Astrocyte (in vitro differentiated cells and primary cell): ENCODE data around the gene MT3. TPM values are rescaled to one million over a fixed set of nuclear protein-coding genes. Genes with fewer than 3 reads are reported as not detected.

Experiments
- DNase-seq: peaks from one replicate; pipeline ENCODE4 v3.0.0-alpha.2; 2010; ENCODE audit warnings: low read depth
- FAIRE-seq: peaks from 2 replicates; lab custom pipeline; 2011; peaks lifted over from hg19 to GRCh38; lab: Jason Lieb, UNC
- H2AFZ ChIP-seq: 2 replicates; pipeline ENCODE4 v1.6.0; 2012; ENCODE audit warnings: low read depth, low read length, inconsistent platforms
- H3K27ac ChIP-seq: 2 replicates; pipeline ENCODE4 v1.5.1; 2011; ENCODE audit warnings: low read depth, low read length, inconsistent platforms
- H3K27me3 ChIP-seq: 2 replicates; pipeline ENCODE4 v1.6.0; 2011; ENCODE audit warnings: low read length, inconsistent platforms; ENCODE audit not compliant: insufficient read depth
- H3K36me3 ChIP-seq: 2 replicates; pipeline ENCODE4 v1.5.1; 2011; ENCODE audit warnings: low read length, inconsistent platforms; ENCODE audit not compliant: insufficient read depth
- H3K4me1 ChIP-seq: 2 replicates; pipeline ENCODE4 v1.5.1; 2011; ENCODE audit warnings: low read length, inconsistent platforms; ENCODE audit not compliant: insufficient read depth
- H3K4me2 ChIP-seq: 2 replicates; pipeline ENCODE4 v1.6.0; 2012; ENCODE audit warnings: low read length, inconsistent platforms
- H3K4me3 ChIP-seq: 2 replicates; pipeline ENCODE4 v1.5.1; 2011; ENCODE audit warnings: low read depth, mild to moderate bottlenecking, low read length, inconsistent platforms; ENCODE audit not compliant: insufficient read depth
- H3K79me2 ChIP-seq: 2 replicates; pipeline ENCODE4 v1.6.0; 2012; ENCODE audit warnings: mild to moderate bottlenecking, low read length, inconsistent platforms; ENCODE audit not compliant: insufficient read depth
- H3K9ac ChIP-seq: 2 replicates; pipeline ENCODE4 v1.6.0; 2012; ENCODE audit warnings: mild to moderate bottlenecking, low read length, inconsistent platforms
- H3K9me3 ChIP-seq: 2 replicates; pipeline ENCODE4 v1.5.1; 2012; ENCODE audit warnings: low read depth, mild to moderate bottlenecking, low read length, inconsistent platforms; ENCODE audit not compliant: insufficient read depth
- H4K20me1 ChIP-seq: 2 replicates; pipeline ENCODE4 v1.6.0; 2012; ENCODE audit warnings: low read length, inconsistent platforms; ENCODE audit not compliant: insufficient read depth
- H3K27ac Mint-ChIP-seq: one replicate; pipeline ENCODE4 v1.8.0; 2021; ENCODE audit warnings: mild to moderate bottlenecking, mixed read lengths; ENCODE audit not compliant: unreplicated experiment
- H3K27me3 Mint-ChIP-seq: one replicate; pipeline ENCODE4 v1.8.0; 2021; ENCODE audit warnings: low read depth, mixed read lengths; ENCODE audit not compliant: unreplicated experiment
- H3K36me3 Mint-ChIP-seq: one replicate; pipeline ENCODE4 v1.8.0; 2021; ENCODE audit warnings: low read depth, mixed read lengths; ENCODE audit not compliant: unreplicated experiment
- H3K4me1 Mint-ChIP-seq: one replicate; pipeline ENCODE4 v1.8.0; 2021; ENCODE audit warnings: low read depth, mixed read lengths; ENCODE audit not compliant: unreplicated experiment
- H3K4me3 Mint-ChIP-seq: one replicate; pipeline ENCODE4 v1.8.0; 2021; ENCODE audit warnings: mild to moderate bottlenecking, moderate library complexity, mixed read lengths; ENCODE audit not compliant: unreplicated experiment
- H3K9me3 Mint-ChIP-seq: one replicate; pipeline ENCODE4 v1.8.0; 2021; ENCODE audit warnings: mild to moderate bottlenecking, mixed read lengths; ENCODE audit not compliant: unreplicated experiment
- EZH2 ChIP-seq: IDR thresholded peaks from 2 replicates; pipeline ENCODE4 v1.6.1; 2012; ENCODE audit warnings: mild to moderate bottlenecking, low read length, inconsistent platforms; ENCODE audit not compliant: insufficient read depth
- total RNA-seq: library from RNA; stranded (reverse); gene quantifications from 2 replicates; pipeline ENCODE4 v1.2.1, GENCODE V29; 2021
- TF ChIP-seq, protein P1 (sequence below): IDR thresholded peaks from 2 replicates; pipeline ENCODE4 v1.5.1; 2011; ENCODE audit warnings: low read depth, mild to moderate bottlenecking, inconsistent platforms, low read length, moderate library complexity; ENCODE audit not compliant: insufficient read depth

Gene MT3
- total RNA-seq, 1 donor from 2014 or later, result not detected

DNA sequence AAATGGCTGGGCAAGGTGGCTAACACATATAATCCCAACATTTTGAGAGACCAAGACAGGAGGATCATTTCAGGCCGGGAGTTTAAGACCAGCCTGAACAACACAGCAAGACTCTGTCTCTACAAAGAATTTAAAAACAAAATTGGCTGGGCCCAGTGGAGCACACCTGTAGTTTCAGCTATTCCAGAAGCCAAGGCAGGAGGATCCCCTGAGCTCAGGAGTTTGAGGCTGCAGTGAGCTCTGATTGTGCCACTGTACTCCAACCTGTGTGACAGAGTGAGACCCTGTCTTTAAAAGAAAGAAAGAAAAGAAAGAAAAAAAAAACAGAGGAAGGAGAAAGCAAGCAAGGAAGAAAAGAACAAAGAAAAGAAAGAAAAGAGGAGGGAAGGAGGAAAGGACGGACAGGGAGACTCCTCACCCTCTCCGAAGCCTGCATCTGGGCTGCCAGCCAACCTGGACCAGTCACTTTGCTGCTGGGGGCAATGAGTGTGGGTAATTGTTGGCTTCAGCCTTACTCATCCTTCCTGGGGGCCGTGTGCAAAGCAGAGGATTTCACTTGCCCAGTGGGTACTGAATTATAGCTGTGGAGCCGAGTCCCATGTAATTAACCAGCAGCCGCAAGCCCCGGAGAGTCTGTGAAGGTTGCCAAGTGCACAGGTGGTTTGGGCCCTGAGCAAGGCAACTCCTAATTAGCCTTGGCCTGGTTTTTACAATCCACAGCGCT, 31.1 kb upstream of the MT3 start:
- FAIRE-seq (no peak), DNase-seq (peak; percentile 67)
- Mint-ChIP-seq H3K27me3 (peaks cover 47% of the 10 kb centered on the region), H3K4me1 (no peaks in the 10 kb centered on the region), H3K4me3 (no peak overlapping the region), H3K27ac (no peak overlapping the region), H3K36me3 (no peaks in the 10 kb centered on the region), H3K9me3 (no peaks in the 10 kb centered on the region)
- H3K27ac ChIP-seq, result no peak overlapping the region
- no peaks in the 10 kb centered on the region for H3K36me3 ChIP-seq
- H3K4me1 ChIP-seq, result no peaks in the 10 kb centered on the region
- no peaks in the 10 kb centered on the region for H3K9me3 ChIP-seq
- H3K4me3 ChIP-seq, result no peak overlapping the region
- TF ChIP-seq, protein P1, sequence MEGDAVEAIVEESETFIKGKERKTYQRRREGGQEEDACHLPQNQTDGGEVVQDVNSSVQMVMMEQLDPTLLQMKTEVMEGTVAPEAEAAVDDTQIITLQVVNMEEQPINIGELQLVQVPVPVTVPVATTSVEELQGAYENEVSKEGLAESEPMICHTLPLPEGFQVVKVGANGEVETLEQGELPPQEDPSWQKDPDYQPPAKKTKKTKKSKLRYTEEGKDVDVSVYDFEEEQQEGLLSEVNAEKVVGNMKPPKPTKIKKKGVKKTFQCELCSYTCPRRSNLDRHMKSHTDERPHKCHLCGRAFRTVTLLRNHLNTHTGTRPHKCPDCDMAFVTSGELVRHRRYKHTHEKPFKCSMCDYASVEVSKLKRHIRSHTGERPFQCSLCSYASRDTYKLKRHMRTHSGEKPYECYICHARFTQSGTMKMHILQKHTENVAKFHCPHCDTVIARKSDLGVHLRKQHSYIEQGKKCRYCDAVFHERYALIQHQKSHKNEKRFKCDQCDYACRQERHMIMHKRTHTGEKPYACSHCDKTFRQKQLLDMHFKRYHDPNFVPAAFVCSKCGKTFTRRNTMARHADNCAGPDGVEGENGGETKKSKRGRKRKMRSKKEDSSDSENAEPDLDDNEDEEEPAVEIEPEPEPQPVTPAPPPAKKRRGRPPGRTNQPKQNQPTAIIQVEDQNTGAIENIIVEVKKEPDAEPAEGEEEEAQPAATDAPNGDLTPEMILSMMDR, result no peak
- TF ChIP-seq EZH2, result no peak
- H3K27me3 ChIP-seq, result no peaks in the 10 kb centered on the region
- no peaks in the 10 kb centered on the region for H4K20me1 ChIP-seq
- no peaks in the 10 kb centered on the region for H3K79me2 ChIP-seq
- no peak overlapping the region for H3K9ac ChIP-seq
- no peak overlapping the region for H2AFZ ChIP-seq
- no peak overlapping the region for H3K4me2 ChIP-seq

DNA sequence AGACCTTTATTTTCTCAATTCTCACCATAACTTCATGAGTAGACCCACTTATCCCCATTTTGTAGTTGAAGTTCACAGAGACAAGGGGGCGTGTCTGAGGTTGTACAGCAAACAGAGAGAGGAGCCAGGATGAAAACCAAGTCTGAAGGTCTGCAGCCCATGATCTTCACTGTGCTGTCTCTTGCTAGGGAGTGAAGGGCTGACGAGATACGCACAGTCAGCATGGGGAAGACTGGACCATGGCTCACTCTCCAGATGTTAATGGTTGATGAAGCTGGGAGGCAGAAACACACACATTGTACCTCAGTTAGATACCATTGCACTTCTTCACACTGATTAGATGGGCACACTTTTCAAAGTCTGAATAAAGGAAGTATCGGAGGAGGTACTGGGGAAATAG, 30.2 kb upstream of the MT3 start:
- no peak overlapping the region for H3K4me3 Mint-ChIP-seq
- no peak for DNase-seq
- Histone ChIP-seq H3K79me2 (no peaks in the 10 kb centered on the region), H3K9me3 (no peaks in the 10 kb centered on the region), H3K27ac (no peak overlapping the region), H3K4me2 (no peak overlapping the region), H3K27me3 (no peaks in the 10 kb centered on the region), H4K20me1 (no peaks in the 10 kb centered on the region), H3K4me1 (no peaks in the 10 kb centered on the region), H2AFZ (no peak overlapping the region), H3K4me3 (no peak overlapping the region), H3K9ac (no peak overlapping the region), H3K36me3 (no peaks in the 10 kb centered on the region)
- H3K9me3 Mint-ChIP-seq, result no peaks in the 10 kb centered on the region
- no peak for TF ChIP-seq EZH2
- TF ChIP-seq, protein P1, result no peak
- H3K36me3 Mint-ChIP-seq, result no peaks in the 10 kb centered on the region
- H3K27me3 Mint-ChIP-seq, result peaks cover 50% of the 10 kb centered on the region
- H3K4me1 Mint-ChIP-seq, result no peaks in the 10 kb centered on the region
- no peak for FAIRE-seq
- no peak overlapping the region for H3K27ac Mint-ChIP-seq

DNA sequence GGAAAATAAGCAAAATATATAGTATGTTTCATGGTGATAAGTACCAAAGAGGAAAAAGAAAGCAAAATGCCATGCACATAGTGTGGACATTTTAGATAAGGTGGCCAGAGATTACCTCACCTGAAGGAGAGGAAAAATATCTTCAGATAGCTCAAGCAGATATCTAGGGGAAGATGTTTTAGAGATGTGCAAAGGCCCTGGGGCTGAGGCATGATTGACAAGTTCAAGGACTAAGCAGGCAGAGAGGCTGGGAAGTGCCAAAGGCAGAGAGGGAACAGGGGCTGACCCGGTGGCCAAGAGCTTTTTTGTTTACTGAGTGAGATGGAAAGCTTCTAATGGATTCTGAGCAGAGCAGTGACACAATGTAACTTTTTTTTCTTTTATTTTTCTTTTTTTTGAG, 28.9 kb upstream of the MT3 start:
- Histone ChIP-seq H3K4me2 (no peak overlapping the region), H3K79me2 (no peaks in the 10 kb centered on the region), H2AFZ (no peak overlapping the region), H3K9me3 (no peaks in the 10 kb centered on the region), H3K27ac (no peak overlapping the region), H3K4me3 (no peak overlapping the region), H3K36me3 (no peaks in the 10 kb centered on the region), H3K4me1 (no peaks in the 10 kb centered on the region), H3K27me3 (peaks cover 3% of the 10 kb centered on the region), H4K20me1 (no peaks in the 10 kb centered on the region), H3K9ac (no peak overlapping the region)
- no peaks in the 10 kb centered on the region for H3K36me3 Mint-ChIP-seq
- no peaks in the 10 kb centered on the region for H3K9me3 Mint-ChIP-seq
- peaks cover 51% of the 10 kb centered on the region for H3K27me3 Mint-ChIP-seq
- no peak for TF ChIP-seq EZH2
- TF ChIP-seq, protein P1, result no peak
- H3K4me3 Mint-ChIP-seq, result no peak overlapping the region
- DNase-seq (no peak), FAIRE-seq (no peak)
- H3K4me1 Mint-ChIP-seq, result no peaks in the 10 kb centered on the region
- H3K27ac Mint-ChIP-seq, result no peak overlapping the region
